NB4 (cell line): ENCODE measurements around the gene DOP1A.

Experiments
- DNase-seq: peaks from one replicate; pipeline ENCODE4 v3.0.0; 2010; ENCODE audit warnings: low read depth
- H3K4me3 ChIP-seq: one replicate; pipeline ENCODE4 v1.5.1; 2011; ENCODE audit warnings: mild to moderate bottlenecking, low read depth, low read length, moderate library complexity
- CTCF ChIP-seq: IDR thresholded peaks from one replicate; pipeline ENCODE4 v1.5.1; 2012; ENCODE audit warnings: low read depth, low read length
- MYC ChIP-seq: IDR thresholded peaks from 2 replicates; pipeline ENCODE4 v1.6.1; 2011; ENCODE audit warnings: low read depth, low read length
- POLR2A ChIP-seq: IDR thresholded peaks from 2 replicates; pipeline ENCODE4 v1.6.1; 2011; ENCODE audit warnings: mild to moderate bottlenecking; ENCODE audit not compliant: insufficient read length; ENCODE audit errors: extremely low read depth
- TF ChIP-seq, protein P1 (sequence below): IDR thresholded peaks from 2 replicates; pipeline ENCODE4 v1.6.1; 2011; ENCODE audit warnings: low read depth, low read length

DOP1A gene

DNA sequence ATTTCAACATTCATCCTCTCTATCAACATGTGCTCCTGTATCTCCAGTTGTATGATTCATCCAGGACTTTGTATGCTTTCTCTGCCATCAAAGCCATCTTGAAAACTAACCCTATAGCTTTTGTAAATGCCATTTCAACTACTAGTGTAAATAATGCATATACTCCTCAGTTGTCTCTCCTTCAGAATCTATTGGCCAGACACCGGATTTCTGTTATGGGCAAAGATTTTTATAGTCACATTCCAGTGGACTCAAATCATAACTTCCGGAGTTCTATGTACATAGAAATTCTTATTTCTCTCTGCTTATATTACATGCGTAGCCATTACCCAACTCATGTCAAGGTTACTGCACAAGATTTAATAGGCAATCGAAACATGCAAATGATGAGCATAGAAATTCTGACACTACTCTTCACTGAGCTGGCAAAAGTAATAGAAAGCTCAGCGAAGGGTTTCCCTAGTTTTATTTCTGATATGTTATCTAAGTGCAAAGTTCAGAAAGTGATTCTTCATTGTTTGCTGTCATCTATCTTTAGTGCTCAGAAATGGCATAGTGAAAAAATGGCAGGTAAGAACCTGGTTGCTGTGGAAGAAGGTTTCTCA, 70.7 kb downstream of the DOP1A start:
- no peak overlapping the region for H3K4me3 ChIP-seq
- TF ChIP-seq, protein P1, sequence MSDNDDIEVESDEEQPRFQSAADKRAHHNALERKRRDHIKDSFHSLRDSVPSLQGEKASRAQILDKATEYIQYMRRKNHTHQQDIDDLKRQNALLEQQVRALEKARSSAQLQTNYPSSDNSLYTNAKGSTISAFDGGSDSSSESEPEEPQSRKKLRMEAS = no peak
- TF ChIP-seq POLR2A = no peak
- no peak for TF ChIP-seq MYC
- TF ChIP-seq CTCF = no peak
- no peak for DNase-seq

GRCh38 chr6:83138758-83139157, 71.3 kb downstream of the DOP1A start:
- DNase-seq = no peak
- no peak overlapping the region for H3K4me3 ChIP-seq
- TF ChIP-seq, protein P1 = no peak
- TF ChIP-seq MYC = no peak
- TF ChIP-seq CTCF = no peak
- TF ChIP-seq POLR2A = no peak

DNA sequence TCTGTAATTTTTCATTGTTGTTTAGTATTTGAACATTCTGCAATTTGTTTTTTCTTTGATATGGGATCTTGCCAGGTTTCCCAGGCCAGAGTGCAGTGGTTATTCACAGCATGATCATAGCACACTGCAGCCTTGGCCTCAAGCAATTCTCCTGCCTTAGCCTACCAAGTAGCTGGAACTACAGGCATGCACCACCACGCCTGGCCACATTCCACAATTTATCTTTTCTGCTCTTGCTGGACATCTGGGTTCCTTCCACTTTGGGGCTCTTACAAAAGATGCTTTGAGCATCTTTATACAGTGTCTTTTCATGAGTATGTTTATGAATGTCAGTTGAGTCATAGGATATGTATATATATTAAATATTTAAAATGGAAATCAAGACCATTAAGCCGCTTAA, 83.6 kb downstream of the DOP1A start:
- DNase-seq = no peak
- no peak for TF ChIP-seq CTCF
- TF ChIP-seq, protein P1 = no peak
- no peak for TF ChIP-seq POLR2A
- no peak for TF ChIP-seq MYC
- no peak overlapping the region for H3K4me3 ChIP-seq

DNA sequence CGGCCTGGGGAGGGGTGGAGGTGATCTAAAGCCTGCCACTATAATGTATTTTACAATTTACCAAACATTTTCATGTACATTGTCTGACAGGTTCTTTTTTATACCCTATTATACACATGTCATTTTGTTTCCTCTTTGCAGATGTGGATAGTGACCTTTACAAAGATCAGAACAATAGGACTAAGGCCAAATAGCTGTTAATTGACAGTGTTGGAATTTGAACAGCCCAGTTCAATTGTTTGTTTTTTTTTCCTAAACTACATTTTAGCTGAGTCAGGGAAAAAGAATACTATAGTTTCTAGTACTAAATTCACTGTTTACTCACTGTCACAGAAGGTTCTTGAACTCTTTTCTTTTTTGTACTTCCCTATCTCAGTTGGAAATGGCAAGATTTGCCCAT, 85.4 kb downstream of the DOP1A start:
- TF ChIP-seq, protein P1 = no peak
- TF ChIP-seq MYC (no peak), POLR2A (no peak), CTCF (no peak)
- H3K4me3 ChIP-seq = no peak overlapping the region
- DNase-seq = no peak

DNA sequence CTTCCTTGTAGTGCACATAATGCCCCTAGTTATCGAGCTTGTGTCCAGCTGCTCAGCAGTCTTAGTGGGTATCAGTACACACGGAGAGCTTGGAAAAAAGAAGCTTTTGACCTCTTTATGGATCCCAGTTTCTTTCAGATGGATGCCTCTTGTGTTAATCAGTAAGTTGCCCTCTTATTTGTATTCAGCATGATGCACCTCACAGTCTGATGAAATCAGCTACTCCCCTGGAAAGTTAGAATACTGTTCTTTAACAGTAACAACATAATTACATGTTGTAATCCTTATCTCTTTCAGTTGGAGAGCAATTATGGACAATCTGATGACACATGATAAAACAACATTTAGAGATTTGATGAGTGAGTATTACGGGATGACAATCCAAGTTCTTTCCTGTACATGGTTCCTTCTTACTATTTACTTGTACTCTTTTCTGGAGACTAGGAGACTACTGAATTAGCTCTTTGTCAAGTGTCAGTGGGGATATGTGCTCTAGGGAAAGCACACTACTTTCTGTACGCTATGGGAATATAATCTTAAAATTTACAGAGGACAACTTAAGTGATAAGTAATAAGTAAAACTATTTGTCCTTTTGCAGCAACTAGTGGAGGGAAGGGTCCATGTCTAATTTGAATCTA, 86.5 kb downstream of the DOP1A start:
- no peak for DNase-seq
- no peak overlapping the region for H3K4me3 ChIP-seq
- TF ChIP-seq CTCF (no peak), POLR2A (no peak), MYC (no peak)
- TF ChIP-seq, protein P1 = no peak

DNA sequence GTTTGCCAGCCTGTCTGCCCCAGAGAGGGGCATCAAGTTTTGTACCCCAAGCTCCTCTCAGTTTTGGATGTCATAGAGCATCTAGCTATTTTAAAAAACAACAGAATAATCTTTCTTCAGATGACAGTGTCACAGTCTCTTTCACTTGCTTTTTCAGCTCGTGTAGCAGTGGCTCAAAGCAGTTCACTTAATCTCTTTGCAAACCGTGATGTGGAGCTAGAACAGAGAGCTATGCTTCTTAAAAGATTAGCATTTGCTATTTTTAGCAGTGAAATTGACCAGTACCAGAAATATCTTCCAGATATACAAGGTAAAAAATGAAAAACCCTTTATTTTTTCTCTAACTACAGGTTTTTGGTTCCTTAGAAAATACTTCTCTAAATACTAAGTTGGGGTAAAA, 88.3 kb downstream of the DOP1A start:
- no peak for DNase-seq
- no peak for TF ChIP-seq CTCF

More for the DNA sequence above, 88.3 kb downstream of the DOP1A start:
- H3K4me3 ChIP-seq = no peak overlapping the region
